HCT116 (cell line): ENCODE results near the gene PRR29. TPM values are rescaled to one million over a fixed set of nuclear protein-coding genes. Genes with fewer than 3 reads are reported as not detected.
"Not testable (repeated sequence)": the region's sequence is repeated elsewhere in the genome, so short reads cannot be mapped to it uniquely, and the experiment has no call there.

Experiments
- ATAC-seq: fragments of 200-7000 bp; cut with Tn5 transposase; 2 replicates; pipeline ENCODE4 v1.9.1; 2020; ENCODE audit warnings: mild to moderate bottlenecking, moderate library complexity
- BruUV-seq: library from RNA; stranded (reverse); fragments of 400-500 nt; replicated peaks from 2 replicates; lab custom pipeline; 2021; lab: Mats Ljungman, UMichigan
- CTCF ChIA-PET: fragments of 300-600 bp; sonication (Branson Sonifier 250); formaldehyde crosslinking; loops from one replicate; lab custom pipeline; 2021; ENCODE audit warnings: antibody characterized with exemption; lab: Charles Lee
- POLR2A ChIA-PET: fragments of 300-600, 350-600 bp; sonication (Branson Sonifier 250); formaldehyde crosslinking; loops from one replicate; lab custom pipeline; 2021; ENCODE audit warnings: antibody characterized with exemption; lab: Charles Lee
- RAD21 ChIA-PET, 2 experiments: fragments of 300-600 bp; sonication (Branson Sonifier 250); formaldehyde crosslinking; loops; one replicate each; lab custom pipeline; 2023; ENCODE audit warnings: low total read pairs in 2 of 2; ENCODE audit not compliant: uncharacterized antibody in 2 of 2, unreplicated experiment in 2 of 2, low non-redundant PET in 1 of 2; lab: Charles Lee
- DNase-seq: peaks from one replicate; pipeline ENCODE4 v3.0.0-alpha.2; 2010; ENCODE audit warnings: low read depth, low spot score
- H2AFZ ChIP-seq: fragments of 200-600 bp; shearing (Covaris generic), sonication (generic); 2 replicates; pipeline ENCODE4 v1.6.1; 2017; ENCODE audit warnings: low read depth, mixed run types, mixed read lengths, antibody characterized with exemption, low read length; ENCODE audit not compliant: poor library complexity, severe bottlenecking
- H3K27ac ChIP-seq: 2 replicates; pipeline ENCODE4 v1.5.1; 2012; ENCODE audit warnings: low read depth, low read length
- H3K27me3 ChIP-seq: fragments of 200-600 bp; sonication (generic); 2 replicates; pipeline ENCODE4 v1.6.1; 2016; ENCODE audit warnings: mixed run types, low read length, mixed read lengths; ENCODE audit not compliant: insufficient read depth
- H3K36me3 ChIP-seq, 2 experiments: fragments of 200-500 bp in 1 of 2; fragments of 200-600 bp in 1 of 2; sonication (Bioruptor generic) in 1 of 2; sonication (generic) in 1 of 2; 2 replicates each; pipeline versions ENCODE4 v1.5.1 to v1.6.1; 2014 to 2016; ENCODE audit warnings: low read length in 2 of 2, inconsistent platforms in 1 of 2, mixed read lengths in 1 of 2, mixed run types in 1 of 2; ENCODE audit not compliant: insufficient read depth in 2 of 2, control insufficient read depth in 1 of 2
- H3K4me1 ChIP-seq, 2 experiments: fragments of 200-600 bp in 1 of 2; sonication (generic) in 1 of 2; 2 replicates each; pipeline versions ENCODE4 v1.5.1 to v1.6.1; 2012 to 2017; ENCODE audit warnings: low read length in 2 of 2, inconsistent platforms in 1 of 2, mild to moderate bottlenecking in 1 of 2, mixed read lengths in 1 of 2, mixed run types in 1 of 2, moderate library complexity in 1 of 2; ENCODE audit not compliant: insufficient read depth in 2 of 2, control insufficient read depth in 1 of 2
- H3K4me2 ChIP-seq: fragments of 200-600 bp; sonication (generic); 2 replicates; pipeline ENCODE4 v1.6.1; 2017; ENCODE audit warnings: mixed run types, low read length, mixed read lengths
- H3K4me3 ChIP-seq, 2 experiments: fragments of 200-600 bp in 1 of 2; sonication (generic) in 1 of 2; replicated peaks in 1 of 2; 2 replicates each; pipeline ENCODE4 v1.5.1; 2011 to 2016; ENCODE audit warnings: low read length in 2 of 2, control low read depth in 1 of 2, low read depth in 1 of 2, mild to moderate bottlenecking in 1 of 2, mixed read lengths in 1 of 2, mixed run types in 1 of 2
- H3K79me2 ChIP-seq: fragments of 200-600 bp; sonication (generic); 2 replicates; pipeline ENCODE4 v1.6.1; 2017; ENCODE audit warnings: mild to moderate bottlenecking, mixed run types, low read length, moderate library complexity, mixed read lengths; ENCODE audit not compliant: insufficient read depth
- H3K9ac ChIP-seq: fragments of 200-600 bp; sonication (generic); 2 replicates; pipeline ENCODE4 v1.6.1; 2016; ENCODE audit warnings: low read length, mixed read lengths
- H3K9me2 ChIP-seq: fragments of 200-600 bp; sonication (generic), shearing (Covaris generic); 2 replicates; pipeline ENCODE4 v1.6.1; 2017; ENCODE audit warnings: mixed run types, mild to moderate bottlenecking, moderate library complexity; ENCODE audit not compliant: insufficient read depth
- H3K9me3 ChIP-seq, 2 experiments: fragments of 200-500 bp in 1 of 2; fragments of 200-600 bp in 1 of 2; sonication (Bioruptor generic) in 1 of 2; sonication (generic) in 1 of 2; 2 replicates each; pipeline ENCODE4 v1.6.1; 2014 to 2017; ENCODE audit warnings: low read length in 2 of 2, mixed read lengths in 2 of 2, inconsistent platforms in 1 of 2, low read depth in 1 of 2, mild to moderate bottlenecking in 1 of 2, mixed run types in 1 of 2, moderate library complexity in 1 of 2; ENCODE audit not compliant: control insufficient read depth in 1 of 2, insufficient read depth in 1 of 2
- H4K20me1 ChIP-seq: fragments of 200-600 bp; sonication (generic), shearing (Covaris generic); 2 replicates; pipeline ENCODE4 v1.6.1; 2017; ENCODE audit warnings: mixed run types, mild to moderate bottlenecking, moderate library complexity; ENCODE audit not compliant: insufficient read depth
- ATF3 ChIP-seq: IDR thresholded peaks from 2 replicates; pipeline ENCODE4 v1.6.1; 2012
- CBX3 ChIP-seq: IDR thresholded peaks from 2 replicates; pipeline ENCODE4 v1.6.1; 2012; ENCODE audit warnings: low read depth
- EGR1 ChIP-seq: IDR thresholded peaks from 2 replicates; pipeline ENCODE4 v1.6.1; 2012; ENCODE audit warnings: low read depth
- ELF1 ChIP-seq: IDR thresholded peaks from 2 replicates; pipeline ENCODE4 v1.6.1; 2012; ENCODE audit warnings: low read depth, borderline replicate concordance
- EZH2phosphoT487 ChIP-seq: fragments of 200-600 bp; IDR thresholded peaks from 2 replicates; pipeline ENCODE4 v1.6.1; 2018; ENCODE audit warnings: antibody characterized with exemption, borderline replicate concordance
- FOSL1 ChIP-seq: IDR thresholded peaks from 2 replicates; pipeline ENCODE4 v1.6.1; 2012; ENCODE audit warnings: low read depth
- JUND ChIP-seq: IDR thresholded peaks from 2 replicates; pipeline ENCODE4 v1.6.1; 2012
- MAX ChIP-seq: IDR thresholded peaks from 2 replicates; pipeline ENCODE4 v1.6.1; 2012
- SP1 ChIP-seq: IDR thresholded peaks from 2 replicates; pipeline ENCODE4 v1.6.1; 2012; ENCODE audit warnings: low read depth
- SRF ChIP-seq: IDR thresholded peaks from 2 replicates; pipeline ENCODE4 v1.6.1; 2012; ENCODE audit warnings: low read depth
- TCF7L2 ChIP-seq: IDR thresholded peaks from 2 replicates; pipeline ENCODE4 v1.7.0; 2011; ENCODE audit warnings: borderline replicate concordance, inconsistent platforms; ENCODE audit not compliant: insufficient read depth, insufficient read length; ENCODE audit errors: extremely low read depth
- YY1 ChIP-seq: IDR thresholded peaks from 2 replicates; pipeline ENCODE4 v1.6.1; 2011; ENCODE audit warnings: low read length, low read depth, moderate library complexity, mild to moderate bottlenecking; ENCODE audit not compliant: insufficient replicate concordance; ENCODE audit errors: extremely low read depth
- ZBTB33 ChIP-seq: IDR thresholded peaks from 2 replicates; pipeline ENCODE4 v1.6.1; 2011; ENCODE audit warnings: mild to moderate bottlenecking, low read length, moderate library complexity; ENCODE audit not compliant: insufficient replicate concordance; ENCODE audit errors: extremely low read depth
- ZFX ChIP-seq: fragments of 450-650 bp; IDR thresholded peaks from 2 replicates; pipeline ENCODE4 v1.6.1; 2017
- ZNF274 ChIP-seq: fragments of 200-500 bp; sonication (Bioruptor generic); IDR thresholded peaks from 2 replicates; pipeline ENCODE4 v1.6.1; 2014; ENCODE audit warnings: mild to moderate bottlenecking, low read depth, low read length, inconsistent platforms
- intact Hi-C: fragments of 100-400 bp; cut with micrococcal nuclease; formaldehyde crosslinking; loops from 2 replicates; pipeline ENCODE4 v1.10.0; 2022
- total RNA-seq: library from RNA; stranded (reverse); gene quantifications from one replicate; pipeline ENCODE4 v1.2.1, GENCODE V29; 2021; ENCODE audit not compliant: unreplicated experiment

PRR29 gene
- total RNA-seq, 1 experiment from 2014 or later = not detected

- no peaks in the 10 kb centered on the region for H3K27me3 ChIP-seq
- TF ChIP-seq EZH2phosphoT487 = no peak
- no peak for TF ChIP-seq ZNF274
- TF ChIP-seq TCF7L2 = no peak
- no peak for TF ChIP-seq ATF3
- no peak for TF ChIP-seq MAX
- TF ChIP-seq ZFX = no peak
- no peak for TF ChIP-seq YY1
- no peak for TF ChIP-seq JUND
- no peak for TF ChIP-seq FOSL1
- TF ChIP-seq CBX3 = no peak
- TF ChIP-seq EGR1 = no peak
- no peak for TF ChIP-seq SP1
- TF ChIP-seq ELF1 = no peak
- TF ChIP-seq SRF = no peak
- no peak for TF ChIP-seq ZBTB33
- TF ChIP-seq, all 23 proteins: peak for 0
- Histone ChIP-seq H4K20me1 (no peaks in the 10 kb centered on the region), H3K4me3 (no peak overlapping the region), H3K9ac (no peak overlapping the region), H3K36me3 (no peaks in the 10 kb centered on the region), H3K79me2 (no peaks in the 10 kb centered on the region), H3K27ac (no peak overlapping the region), H2AFZ (no peak overlapping the region), H3K4me2 (no peak overlapping the region), H3K4me1 (peaks cover 19 to 30% of the 10 kb centered on the region in 2 experiments), H3K9me3 (0 out of 4 replicates have a peak, but pooled peaks cover 0 to 4% of the 10 kb centered on the region in 2 experiments), H3K9me2 (no peaks in the 10 kb centered on the region)
- CTCF ChIA-PET = interaction anchor here (1.2 to 1.7 kb wide), 2 partner anchors 12 to 28 kb away, joined by 3 to 4 read pairs; no protein-coding TSS in a partner anchor
- RAD21 ChIA-PET = no interaction called here
- ATAC-seq (no peak), DNase-seq (no peak)
- POLR2A ChIA-PET = no interaction called here
- intact Hi-C loops = no loop called here
- BruUV-seq = no TSS peak
Measured at GRCh38 chr17:63978272-63979200, 19.6 kb upstream of the PRR29 start.

GRCh38 chr17:63982641-63983040, 15.5 kb upstream of the PRR29 start:
- POLR2A ChIA-PET, ATAC-seq, H3K4me3 ChIP-seq, H3K27me3 ChIP-seq, intact Hi-C loops, RAD21 ChIA-PET, H3K9ac ChIP-seq, H4K20me1 ChIP-seq, H3K36me3 ChIP-seq, H3K79me2 ChIP-seq, H3K9me2 ChIP-seq, DNase-seq, H2AFZ ChIP-seq, BruUV-seq, H3K27ac ChIP-seq, H3K9me3 ChIP-seq, H3K4me2 ChIP-seq: not testable (repeated sequence)
- CTCF ChIA-PET = interaction anchor here (1.6 kb wide), 1 partner anchor 43 kb away, joined by 5 read pairs; no protein-coding TSS in a partner anchor
- peaks cover 5 to 18% of the 10 kb centered on the region in 2 experiments for H3K4me1 ChIP-seq
